Breast epithelium (tissue), 4 donors: ENCODE data around the gene OR52A1. TPM values are rescaled to one million over a fixed set of nuclear protein-coding genes. Genes with fewer than 3 reads are reported as not detected.
"Not testable (repeated sequence)": the region's sequence is repeated elsewhere in the genome, so short reads cannot be mapped to it uniquely, and the experiment has no call there.

Experiments
- DNase-seq, 2 donors: peaks; one replicate each; pipeline ENCODE4 v3.0.0-alpha.2; 2019; ENCODE audit warnings: low spot score in 2 of 2
- H3K27ac ChIP-seq, 2 donors: fragments of 200-600 bp; sonication (generic) in 1 of 2; one replicate each; pipeline ENCODE4 v1.5.1; 2016 to 2019; ENCODE audit warnings: mild to moderate bottlenecking in 1 of 2
- H3K27me3 ChIP-seq, 2 donors: fragments of 200-600 bp; sonication (generic) in 1 of 2; one replicate each; pipeline versions ENCODE4 v1.5.1 to v1.6.0; 2017 to 2019; ENCODE audit warnings: control low read depth in 1 of 2, mild to moderate bottlenecking in 1 of 2
- H3K36me3 ChIP-seq: fragments of 200-600 bp; one replicate; pipeline ENCODE4 v1.5.1; 2019
- H3K4me1 ChIP-seq, 2 donors: fragments of 200-600 bp; sonication (generic); one replicate each; pipeline ENCODE4 v1.5.1; 2016 to 2019; ENCODE audit warnings: control low read depth in 1 of 2
- H3K4me3 ChIP-seq, 3 donors: fragments of 200-600 bp; sonication (generic); 1 replicate in 2 of 3; 2 replicates in 1 of 3; pipeline ENCODE4 v1.5.1; 2016 to 2019; ENCODE audit warnings: mild to moderate bottlenecking in 3 of 3, moderate library complexity in 2 of 3
- H3K9me3 ChIP-seq, 2 donors: fragments of 200-600 bp; sonication (generic) in 1 of 2; one replicate each; pipeline ENCODE4 v1.5.1; 2016 to 2019; ENCODE audit warnings: control low read depth in 1 of 2
- CTCF ChIP-seq, 3 donors: fragments of 450-650 bp; IDR thresholded peaks; one replicate each; pipeline ENCODE4 v1.5.1; 2016 to 2017; ENCODE audit warnings: antibody characterized with exemption in 3 of 3, mild to moderate bottlenecking in 3 of 3, moderate library complexity in 3 of 3
- POLR2A ChIP-seq: fragments of 450-650 bp; IDR thresholded peaks from one replicate; pipeline ENCODE4 v1.6.1; 2016; ENCODE audit warnings: antibody characterized with exemption, mild to moderate bottlenecking, moderate library complexity
- POLR2AphosphoS5 ChIP-seq, 3 donors: sonication (generic); formaldehyde crosslinking; IDR thresholded peaks; one replicate each; pipeline ENCODE4 v1.6.1; 2017; ENCODE audit warnings: antibody characterized with exemption in 3 of 3
- intact Hi-C: fragments of 100-400 bp; cut with DNase I; formaldehyde crosslinking; loops from one replicate; pipeline ENCODE4 v1.15.1; 2023; ENCODE audit warnings: low total_unique reads
- total RNA-seq, 3 donors: library from RNA; depleted of rRNA; stranded (reverse); fragments of >200 nt; gene quantifications; one replicate each; pipeline ENCODE4 v1.1.0, GENCODE V29; 2016

OR52A1 gene
- total RNA-seq, 3 donors from 2014 or later, result not detected

DNA sequence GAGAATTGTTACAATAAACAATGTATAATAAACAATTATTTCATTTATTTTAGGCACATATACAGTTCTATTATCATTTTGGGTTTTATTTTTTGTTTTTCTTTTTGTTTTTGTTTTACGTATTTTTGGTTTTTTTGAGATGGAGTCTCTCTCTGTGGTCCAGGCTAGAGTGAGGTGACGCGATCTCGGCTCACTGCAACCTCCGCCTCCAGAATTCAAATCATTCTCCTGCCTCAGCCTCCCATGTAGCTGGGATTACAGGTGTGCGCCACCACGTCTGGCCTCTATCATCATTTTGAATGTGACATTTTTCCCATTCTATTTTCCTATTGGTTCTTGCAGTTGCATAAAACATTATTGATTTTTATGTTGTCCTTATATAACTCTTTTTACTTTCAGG lies 20.4 kb upstream of the OR52A1 start:
- H3K9me3 ChIP-seq, result no peaks in the 10 kb centered on the region
- H3K27me3 ChIP-seq, result no peaks in the 10 kb centered on the region
- no peak overlapping the region for H3K4me3 ChIP-seq
- TF ChIP-seq CTCF (IDR thresholded peaks at IDR 0.05) (no peak), POLR2AphosphoS5 (IDR thresholded peaks at IDR 0.05) (no peak), POLR2A (no peak)
- no peaks in the 10 kb centered on the region for H3K4me1 ChIP-seq
- no peak overlapping the region for H3K27ac ChIP-seq
- intact Hi-C loops, result no loop called here
- no peak for DNase-seq
- no peaks in the 10 kb centered on the region for H3K36me3 ChIP-seq

GRCh38 chr11:5171856-5172255 lies 17.3 kb upstream of the OR52A1 start:
- H3K9me3 ChIP-seq, result no peaks in the 10 kb centered on the region
- H3K27ac ChIP-seq, result no peak overlapping the region
- no peaks in the 10 kb centered on the region for H3K36me3 ChIP-seq
- DNase-seq, result no peak
- TF ChIP-seq POLR2AphosphoS5 (IDR thresholded peaks at IDR 0.05) (no peak), POLR2A (no peak), CTCF (IDR thresholded peaks at IDR 0.05) (no peak)
- no peaks in the 10 kb centered on the region for H3K4me1 ChIP-seq
- H3K4me3 ChIP-seq, result no peak overlapping the region
- H3K27me3 ChIP-seq, result no peaks in the 10 kb centered on the region
- intact Hi-C loops, result no loop called here

GRCh38 chr11:5165898-5166297 lies 11.3 kb upstream of the OR52A1 start:
- intact Hi-C loops, H3K4me3 ChIP-seq, H3K27me3 ChIP-seq, H3K9me3 ChIP-seq, H3K27ac ChIP-seq, H3K4me1 ChIP-seq, H3K36me3 ChIP-seq, DNase-seq: not testable (repeated sequence)

DNA sequence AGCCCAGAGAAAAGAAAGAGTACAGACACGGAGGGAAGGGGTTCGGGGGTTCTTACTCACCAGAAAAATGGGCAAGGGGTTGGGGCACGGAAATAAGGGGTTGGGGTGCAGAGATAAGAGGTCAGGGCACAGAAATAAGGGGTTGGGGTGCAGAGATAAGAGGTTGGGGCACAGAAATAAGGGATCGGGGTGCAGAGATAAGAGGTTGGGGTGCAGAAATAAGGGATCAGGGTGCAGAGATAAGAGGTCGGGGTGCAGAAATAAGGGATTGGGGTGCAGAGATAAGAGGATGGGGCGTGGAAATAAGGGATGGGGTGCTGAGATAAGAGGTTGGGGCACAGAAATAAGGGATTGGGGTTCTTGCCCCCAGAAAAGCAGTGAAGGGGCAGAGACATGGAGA lies 10.2 kb upstream of the OR52A1 start:
- H3K9me3 ChIP-seq, H3K36me3 ChIP-seq, H3K4me1 ChIP-seq, H3K4me3 ChIP-seq, H3K27ac ChIP-seq, intact Hi-C loops, H3K27me3 ChIP-seq, DNase-seq: not testable (repeated sequence)

DNA sequence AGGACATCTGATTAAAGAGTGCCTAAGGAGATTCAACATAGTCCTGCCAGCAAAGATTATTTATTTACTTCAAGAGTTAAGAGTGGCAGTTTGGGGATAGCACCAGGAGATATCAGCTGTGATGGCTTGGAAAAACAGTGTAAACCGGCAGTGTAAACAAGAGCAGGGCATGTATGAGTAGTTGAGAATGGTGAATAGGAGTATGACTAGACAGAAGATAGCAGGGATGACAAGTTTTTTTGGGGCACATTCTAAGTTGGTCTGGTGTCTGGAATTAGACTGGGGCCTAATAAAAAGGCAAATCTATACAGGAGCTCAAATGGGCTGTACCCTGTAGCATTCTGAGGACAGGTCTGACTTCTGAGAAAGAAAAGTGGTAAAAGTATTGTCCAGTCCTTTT lies 6.5 kb upstream of the OR52A1 start:
- H3K27ac ChIP-seq, intact Hi-C loops, H3K4me1 ChIP-seq, DNase-seq, H3K36me3 ChIP-seq, H3K9me3 ChIP-seq, H3K4me3 ChIP-seq, H3K27me3 ChIP-seq: not testable (repeated sequence)

DNA sequence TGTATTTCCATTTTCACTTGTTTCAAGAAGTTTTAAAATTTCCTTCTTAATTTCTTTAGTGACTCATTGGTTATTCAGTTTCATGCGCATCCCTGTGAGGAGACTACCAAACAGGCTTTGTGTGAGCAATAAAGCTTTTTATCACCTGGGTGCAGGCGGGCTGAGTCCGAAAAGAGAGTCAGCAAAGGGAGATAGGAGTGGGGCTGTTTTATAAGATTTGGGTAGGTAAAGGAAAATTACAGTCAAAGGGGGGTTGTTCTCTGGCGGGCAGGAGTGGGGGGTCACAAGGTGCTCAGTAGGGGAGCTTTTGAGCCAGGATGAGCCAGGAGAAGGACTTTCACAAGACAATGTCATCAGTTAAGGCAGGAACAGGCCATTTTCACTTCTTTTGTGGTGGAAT lies 5.7 kb upstream of the OR52A1 start:
- H3K27me3 ChIP-seq, H3K9me3 ChIP-seq, H3K36me3 ChIP-seq, H3K4me3 ChIP-seq, intact Hi-C loops, H3K27ac ChIP-seq, DNase-seq, H3K4me1 ChIP-seq: not testable (repeated sequence)

DNA sequence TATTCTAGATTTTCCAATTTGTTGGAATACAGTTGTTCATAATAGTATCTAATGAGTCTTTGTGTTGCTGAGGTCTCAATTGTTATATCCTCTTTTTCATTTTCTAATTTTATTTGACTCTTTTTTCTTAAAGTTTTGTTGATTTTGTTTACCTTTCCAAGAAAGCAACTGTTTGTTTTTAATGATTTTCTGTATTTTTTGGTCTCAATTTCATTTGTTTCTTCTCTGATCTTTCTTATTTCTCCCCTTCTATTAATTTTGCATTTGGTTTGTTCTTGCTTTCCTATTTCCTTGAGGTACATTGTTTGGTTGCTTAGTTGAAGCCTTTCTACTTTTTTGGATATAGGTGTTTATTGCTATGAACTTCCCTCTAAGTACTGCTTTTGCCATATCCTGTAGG lies 5.2 kb upstream of the OR52A1 start:
- DNase-seq, result no peak
- intact Hi-C loops, result no loop called here
- H3K27ac ChIP-seq, result no peak overlapping the region
- TF ChIP-seq POLR2AphosphoS5 (IDR thresholded peaks at IDR 0.05), result no peak
- no peak for TF ChIP-seq CTCF (IDR thresholded peaks at IDR 0.05)
- TF ChIP-seq POLR2A, result no peak
- no peaks in the 10 kb centered on the region for H3K36me3 ChIP-seq
- H3K9me3 ChIP-seq, result no peaks in the 10 kb centered on the region
- H3K4me1 ChIP-seq, result no peaks in the 10 kb centered on the region
- no peak overlapping the region for H3K4me3 ChIP-seq
- no peaks in the 10 kb centered on the region for H3K27me3 ChIP-seq
